Testis (tissue), 2 donors: ENCODE measurements around the gene INSR.

ENCODE experiments used
- POLR2A ChIP-seq: fragments of 450-650 bp; IDR thresholded peaks from one replicate; pipeline ENCODE4 v1.6.1; 2017; ENCODE audit warnings: antibody characterized with exemption, mild to moderate bottlenecking, moderate library complexity
- TF ChIP-seq, protein P1 (sequence below), 3 experiments: fragments of 450-650 bp in 2 of 3; fragments of 200-600 bp in 1 of 3; sonication (generic) in 1 of 3; IDR thresholded peaks; one replicate each; pipeline ENCODE4 v1.5.1; 2016 to 2019; ENCODE audit warnings: antibody characterized with exemption in 3 of 3, mild to moderate bottlenecking in 2 of 3, moderate library complexity in 1 of 3

DNA sequence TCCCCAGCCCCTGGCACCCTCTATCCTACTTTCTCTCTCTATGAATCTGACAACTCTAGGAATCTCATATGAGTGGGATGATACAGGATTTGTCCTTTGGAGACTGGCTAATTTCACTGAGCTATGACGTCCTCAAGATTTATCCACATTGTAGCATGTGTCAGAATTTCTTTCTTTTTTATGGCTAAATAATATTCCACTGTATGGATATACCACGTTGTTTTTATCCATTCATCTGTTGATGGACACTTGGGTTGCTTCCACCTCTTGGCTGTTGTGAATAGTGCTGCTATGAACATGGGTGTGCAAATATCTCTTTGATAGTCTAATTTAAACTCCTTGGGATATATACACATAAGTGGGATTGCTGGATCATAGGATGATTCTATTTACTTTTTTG lies 24.0 kb upstream of the INSR start:
- TF ChIP-seq, protein P1, sequence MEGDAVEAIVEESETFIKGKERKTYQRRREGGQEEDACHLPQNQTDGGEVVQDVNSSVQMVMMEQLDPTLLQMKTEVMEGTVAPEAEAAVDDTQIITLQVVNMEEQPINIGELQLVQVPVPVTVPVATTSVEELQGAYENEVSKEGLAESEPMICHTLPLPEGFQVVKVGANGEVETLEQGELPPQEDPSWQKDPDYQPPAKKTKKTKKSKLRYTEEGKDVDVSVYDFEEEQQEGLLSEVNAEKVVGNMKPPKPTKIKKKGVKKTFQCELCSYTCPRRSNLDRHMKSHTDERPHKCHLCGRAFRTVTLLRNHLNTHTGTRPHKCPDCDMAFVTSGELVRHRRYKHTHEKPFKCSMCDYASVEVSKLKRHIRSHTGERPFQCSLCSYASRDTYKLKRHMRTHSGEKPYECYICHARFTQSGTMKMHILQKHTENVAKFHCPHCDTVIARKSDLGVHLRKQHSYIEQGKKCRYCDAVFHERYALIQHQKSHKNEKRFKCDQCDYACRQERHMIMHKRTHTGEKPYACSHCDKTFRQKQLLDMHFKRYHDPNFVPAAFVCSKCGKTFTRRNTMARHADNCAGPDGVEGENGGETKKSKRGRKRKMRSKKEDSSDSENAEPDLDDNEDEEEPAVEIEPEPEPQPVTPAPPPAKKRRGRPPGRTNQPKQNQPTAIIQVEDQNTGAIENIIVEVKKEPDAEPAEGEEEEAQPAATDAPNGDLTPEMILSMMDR (IDR thresholded peaks at IDR 0.05), result no peak
- TF ChIP-seq POLR2A, result no peak
